ENCODE measurements around the gene LRCH2.

- TF ChIP-seq EZH2 (IDR thresholded peaks at IDR 0.05): no peak
- no peak for TF ChIP-seq CTCF (IDR thresholded peaks at IDR 0.05)
- TF ChIP-seq EZH2phosphoT487 (IDR thresholded peaks at IDR 0.05): no peak
These were observed 144.5 kb downstream of the LRCH2 start for GRCh38 chrX:115089419-115089818.
